ENCODE measurements around the gene CLTA.
"Not testable (repeated sequence)": the region's sequence is repeated elsewhere in the genome, so short reads cannot be mapped to it uniquely, and the experiment has no call there.

- TF ChIP-seq TCF7L2, POLR2AphosphoS5 (IDR thresholded peaks at IDR 0.05; ENCODE audit: low read depth, low read length): not testable (repeated sequence)
- TF ChIP-seq, protein P1, sequence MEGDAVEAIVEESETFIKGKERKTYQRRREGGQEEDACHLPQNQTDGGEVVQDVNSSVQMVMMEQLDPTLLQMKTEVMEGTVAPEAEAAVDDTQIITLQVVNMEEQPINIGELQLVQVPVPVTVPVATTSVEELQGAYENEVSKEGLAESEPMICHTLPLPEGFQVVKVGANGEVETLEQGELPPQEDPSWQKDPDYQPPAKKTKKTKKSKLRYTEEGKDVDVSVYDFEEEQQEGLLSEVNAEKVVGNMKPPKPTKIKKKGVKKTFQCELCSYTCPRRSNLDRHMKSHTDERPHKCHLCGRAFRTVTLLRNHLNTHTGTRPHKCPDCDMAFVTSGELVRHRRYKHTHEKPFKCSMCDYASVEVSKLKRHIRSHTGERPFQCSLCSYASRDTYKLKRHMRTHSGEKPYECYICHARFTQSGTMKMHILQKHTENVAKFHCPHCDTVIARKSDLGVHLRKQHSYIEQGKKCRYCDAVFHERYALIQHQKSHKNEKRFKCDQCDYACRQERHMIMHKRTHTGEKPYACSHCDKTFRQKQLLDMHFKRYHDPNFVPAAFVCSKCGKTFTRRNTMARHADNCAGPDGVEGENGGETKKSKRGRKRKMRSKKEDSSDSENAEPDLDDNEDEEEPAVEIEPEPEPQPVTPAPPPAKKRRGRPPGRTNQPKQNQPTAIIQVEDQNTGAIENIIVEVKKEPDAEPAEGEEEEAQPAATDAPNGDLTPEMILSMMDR (IDR thresholded peaks at IDR 0.05), result not testable (repeated sequence)
- TF ChIP-seq, protein P2, sequence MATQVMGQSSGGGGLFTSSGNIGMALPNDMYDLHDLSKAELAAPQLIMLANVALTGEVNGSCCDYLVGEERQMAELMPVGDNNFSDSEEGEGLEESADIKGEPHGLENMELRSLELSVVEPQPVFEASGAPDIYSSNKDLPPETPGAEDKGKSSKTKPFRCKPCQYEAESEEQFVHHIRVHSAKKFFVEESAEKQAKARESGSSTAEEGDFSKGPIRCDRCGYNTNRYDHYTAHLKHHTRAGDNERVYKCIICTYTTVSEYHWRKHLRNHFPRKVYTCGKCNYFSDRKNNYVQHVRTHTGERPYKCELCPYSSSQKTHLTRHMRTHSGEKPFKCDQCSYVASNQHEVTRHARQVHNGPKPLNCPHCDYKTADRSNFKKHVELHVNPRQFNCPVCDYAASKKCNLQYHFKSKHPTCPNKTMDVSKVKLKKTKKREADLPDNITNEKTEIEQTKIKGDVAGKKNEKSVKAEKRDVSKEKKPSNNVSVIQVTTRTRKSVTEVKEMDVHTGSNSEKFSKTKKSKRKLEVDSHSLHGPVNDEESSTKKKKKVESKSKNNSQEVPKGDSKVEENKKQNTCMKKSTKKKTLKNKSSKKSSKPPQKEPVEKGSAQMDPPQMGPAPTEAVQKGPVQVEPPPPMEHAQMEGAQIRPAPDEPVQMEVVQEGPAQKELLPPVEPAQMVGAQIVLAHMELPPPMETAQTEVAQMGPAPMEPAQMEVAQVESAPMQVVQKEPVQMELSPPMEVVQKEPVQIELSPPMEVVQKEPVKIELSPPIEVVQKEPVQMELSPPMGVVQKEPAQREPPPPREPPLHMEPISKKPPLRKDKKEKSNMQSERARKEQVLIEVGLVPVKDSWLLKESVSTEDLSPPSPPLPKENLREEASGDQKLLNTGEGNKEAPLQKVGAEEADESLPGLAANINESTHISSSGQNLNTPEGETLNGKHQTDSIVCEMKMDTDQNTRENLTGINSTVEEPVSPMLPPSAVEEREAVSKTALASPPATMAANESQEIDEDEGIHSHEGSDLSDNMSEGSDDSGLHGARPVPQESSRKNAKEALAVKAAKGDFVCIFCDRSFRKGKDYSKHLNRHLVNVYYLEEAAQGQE (IDR thresholded peaks at IDR 0.05; ENCODE audit: insufficient read depth in 1 of 2, low read depth in 2 of 2, low read length in 1 of 2), result not testable (repeated sequence)
Measured at GRCh38 chr9:36175209-36175608, 15.5 kb upstream of the CLTA start.
